ENCODE data around the gene NACAD. TPM values are rescaled to one million over a fixed set of nuclear protein-coding genes. Genes with fewer than 3 reads are reported as not detected.

Gene NACAD
- total RNA-seq, 1 experiment from 2014 or later, result 0.24 TPM

DNA sequence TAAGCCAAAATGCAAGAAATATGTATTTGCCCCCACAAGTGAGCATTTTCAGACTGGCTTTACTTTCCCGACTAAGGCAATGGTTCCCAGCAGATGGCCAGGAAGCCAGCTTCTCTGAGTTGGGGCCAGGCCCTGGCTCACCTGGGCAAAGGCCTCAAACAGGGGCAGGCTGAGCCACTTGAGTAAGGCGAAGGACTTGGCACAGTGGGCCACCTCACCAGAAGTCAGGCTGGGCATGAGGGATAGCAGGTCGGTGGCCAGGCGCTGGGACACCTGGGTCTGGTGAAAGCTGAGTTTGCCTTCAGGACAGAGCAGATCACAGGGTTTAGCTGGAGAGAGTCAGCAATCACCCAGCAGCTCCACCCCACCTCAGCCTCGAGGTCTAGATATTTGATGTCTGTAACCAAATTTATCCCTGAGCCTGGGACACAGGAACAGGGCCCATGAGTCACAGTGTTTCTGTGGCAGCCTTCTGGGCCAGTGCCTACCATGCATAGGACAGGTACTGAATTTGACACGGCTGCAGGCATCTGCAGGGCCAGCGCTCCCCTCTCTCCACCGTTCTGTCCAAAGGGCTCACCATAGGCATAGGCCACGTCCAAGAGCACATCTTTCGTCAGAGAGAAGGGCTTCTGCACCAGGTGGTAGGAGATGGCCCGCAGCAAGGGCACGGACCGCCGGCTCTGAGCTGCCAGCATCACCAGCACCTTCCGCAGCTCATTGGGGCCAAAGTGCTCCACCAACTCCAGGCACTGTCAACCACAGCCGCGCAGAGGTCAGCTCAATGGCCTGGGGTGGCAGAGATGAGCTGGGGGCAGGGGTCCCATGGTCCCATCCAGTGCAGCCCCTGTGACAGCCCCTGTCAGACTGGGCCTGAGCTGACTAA is 15.4 kb upstream of the NACAD start:
- peaks cover 86% of the 10 kb centered on the region for H4K20me1 ChIP-seq (ENCODE audit: insufficient read depth)
- peaks cover 35% of the 10 kb centered on the region for H3F3A ChIP-seq (ENCODE audit: insufficient read depth, low read depth)
- POLR2A ChIA-PET (ENCODE audit: unreplicated experiment), result no interaction called here
- H3K36me3 ChIP-seq (ENCODE audit: low read depth), result peaks cover 77% of the 10 kb centered on the region
- TF ChIP-seq, protein P1, sequence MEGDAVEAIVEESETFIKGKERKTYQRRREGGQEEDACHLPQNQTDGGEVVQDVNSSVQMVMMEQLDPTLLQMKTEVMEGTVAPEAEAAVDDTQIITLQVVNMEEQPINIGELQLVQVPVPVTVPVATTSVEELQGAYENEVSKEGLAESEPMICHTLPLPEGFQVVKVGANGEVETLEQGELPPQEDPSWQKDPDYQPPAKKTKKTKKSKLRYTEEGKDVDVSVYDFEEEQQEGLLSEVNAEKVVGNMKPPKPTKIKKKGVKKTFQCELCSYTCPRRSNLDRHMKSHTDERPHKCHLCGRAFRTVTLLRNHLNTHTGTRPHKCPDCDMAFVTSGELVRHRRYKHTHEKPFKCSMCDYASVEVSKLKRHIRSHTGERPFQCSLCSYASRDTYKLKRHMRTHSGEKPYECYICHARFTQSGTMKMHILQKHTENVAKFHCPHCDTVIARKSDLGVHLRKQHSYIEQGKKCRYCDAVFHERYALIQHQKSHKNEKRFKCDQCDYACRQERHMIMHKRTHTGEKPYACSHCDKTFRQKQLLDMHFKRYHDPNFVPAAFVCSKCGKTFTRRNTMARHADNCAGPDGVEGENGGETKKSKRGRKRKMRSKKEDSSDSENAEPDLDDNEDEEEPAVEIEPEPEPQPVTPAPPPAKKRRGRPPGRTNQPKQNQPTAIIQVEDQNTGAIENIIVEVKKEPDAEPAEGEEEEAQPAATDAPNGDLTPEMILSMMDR (conservative IDR thresholded peaks at IDR 0.05), result no peak
- TF ChIP-seq EZH2 (IDR thresholded peaks at IDR 0.05; ENCODE audit: low read depth), result no peak
- no peaks in the 10 kb centered on the region for H3K9me3 ChIP-seq (ENCODE audit: insufficient read depth, low read depth)
- H3K79me2 ChIP-seq (ENCODE audit: low read depth), result peaks cover 37% of the 10 kb centered on the region
- no peak overlapping the region for H3K4me2 ChIP-seq
- H2AFZ ChIP-seq, result no peak overlapping the region
- H3K27ac ChIP-seq, result no peak overlapping the region
- no peak overlapping the region for H3K4me3 ChIP-seq
- H3K4me1 ChIP-seq (replicated peaks; ENCODE audit: insufficient read depth), result peaks cover 5% of the 10 kb centered on the region
- intact Hi-C loops (cut with micrococcal nuclease; ENCODE audit: unreplicated experiment), result no loop called here
- H3K9me2 ChIP-seq (ENCODE audit: insufficient read depth), result no peaks in the 10 kb centered on the region
- H3K27me3 ChIP-seq (ENCODE audit: insufficient read depth, low read depth), result no peaks in the 10 kb centered on the region
- CTCF ChIA-PET, result no interaction called here
- no peak for DNase-seq
- BruUV-seq (replicated peaks), result no TSS peak

DNA sequence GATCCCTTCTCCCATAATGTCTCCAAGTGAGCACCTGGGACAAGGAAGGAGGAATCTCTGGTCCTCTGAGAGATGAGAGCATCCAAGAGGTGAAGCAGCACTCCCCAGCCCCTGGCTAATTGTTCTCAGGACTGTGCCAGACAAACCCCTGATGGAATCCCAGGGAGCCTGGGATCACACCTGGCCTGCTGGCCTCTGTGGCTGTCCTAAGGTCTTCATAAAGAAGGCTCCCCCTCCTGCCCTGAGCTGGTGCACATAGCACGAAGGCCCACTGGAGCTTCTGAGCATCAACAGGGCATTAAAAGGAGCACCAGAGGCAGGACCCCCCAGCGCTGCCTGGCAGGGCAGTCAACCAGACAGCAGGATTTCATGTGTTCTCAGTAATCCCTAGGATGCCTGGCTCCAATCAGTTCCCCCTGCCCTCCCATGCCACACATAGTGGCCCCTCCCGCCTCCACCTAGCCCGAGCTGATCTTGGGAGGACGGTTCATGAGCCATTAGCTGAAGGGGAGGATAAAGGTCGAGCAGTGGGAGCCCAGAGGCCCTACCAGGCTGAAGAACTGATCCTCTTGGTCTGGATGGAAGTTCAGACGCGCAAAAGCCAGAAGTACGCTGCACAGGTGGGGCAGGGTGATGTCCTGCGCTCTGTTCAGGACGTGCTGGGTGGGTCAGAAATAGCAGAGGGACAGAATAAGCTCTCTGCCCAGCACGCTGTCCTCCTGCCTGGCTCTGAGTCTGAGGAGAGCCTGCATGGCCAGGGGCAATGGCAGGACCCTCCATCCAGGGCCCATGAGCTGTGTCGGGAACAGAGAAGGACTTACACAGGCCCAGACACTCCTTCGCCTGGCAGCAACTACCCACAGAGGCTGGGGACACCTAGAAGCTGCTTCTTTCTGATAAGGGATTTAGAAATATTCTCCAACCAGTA is 14.3 kb upstream of the NACAD start:
- TF ChIP-seq, protein P1 (conservative IDR thresholded peaks at IDR 0.05), result no peak
- no peak for TF ChIP-seq EZH2 (IDR thresholded peaks at IDR 0.05; ENCODE audit: low read depth)
- Histone ChIP-seq H3K79me2 (ENCODE audit: low read depth) (peaks cover 25% of the 10 kb centered on the region), H3K36me3 (ENCODE audit: low read depth) (peaks cover 67% of the 10 kb centered on the region), H3K4me3 (no peak overlapping the region), H3K9me2 (ENCODE audit: insufficient read depth) (no peaks in the 10 kb centered on the region), H3F3A (ENCODE audit: insufficient read depth, low read depth) (peaks cover 40% of the 10 kb centered on the region), H3K27ac (no peak overlapping the region), H3K4me2 (no peak overlapping the region), H3K4me1 (replicated peaks; ENCODE audit: insufficient read depth) (no peaks in the 10 kb centered on the region; the same call in 1 of the 2 replicates), H2AFZ (no peak overlapping the region), H3K9me3 (ENCODE audit: insufficient read depth, low read depth) (no peaks in the 10 kb centered on the region), H3K27me3 (ENCODE audit: insufficient read depth, low read depth) (no peaks in the 10 kb centered on the region), H4K20me1 (ENCODE audit: insufficient read depth) (peaks cover 75% of the 10 kb centered on the region)
- CTCF ChIA-PET, result no interaction called here
- intact Hi-C loops (cut with micrococcal nuclease; ENCODE audit: unreplicated experiment), result no loop called here
- no TSS peak for BruUV-seq (replicated peaks)
- DNase-seq, result no peak
- POLR2A ChIA-PET (ENCODE audit: unreplicated experiment), result no interaction called here

GRCh38 chr7:45101748-45102147 is 13.0 kb upstream of the NACAD start:
- CTCF ChIA-PET, result no interaction called here
- POLR2A ChIA-PET (ENCODE audit: unreplicated experiment), result no interaction called here
- H3K27ac ChIP-seq, result no peak overlapping the region

More at GRCh38 chr7:45101748-45102147, 13.0 kb upstream of the NACAD start:
- DNase-seq, result no peak
- Histone ChIP-seq H3F3A (ENCODE audit: insufficient read depth, low read depth) (peaks cover 51% of the 10 kb centered on the region), H4K20me1 (ENCODE audit: insufficient read depth) (peaks cover 62% of the 10 kb centered on the region), H3K9me2 (ENCODE audit: insufficient read depth) (no peaks in the 10 kb centered on the region), H3K4me1 (replicated peaks; ENCODE audit: insufficient read depth) (no peaks in the 10 kb centered on the region), H2AFZ (no peak overlapping the region), H3K4me3 (no peak overlapping the region), H3K27me3 (ENCODE audit: insufficient read depth, low read depth) (no peaks in the 10 kb centered on the region), H3K4me2 (no peak overlapping the region), H3K36me3 (ENCODE audit: low read depth) (peaks cover 54% of the 10 kb centered on the region), H3K9me3 (ENCODE audit: insufficient read depth, low read depth) (no peaks in the 10 kb centered on the region), H3K79me2 (ENCODE audit: low read depth) (peaks cover 12% of the 10 kb centered on the region)
- TF ChIP-seq, protein P1 (conservative IDR thresholded peaks at IDR 0.05), result no peak
- TF ChIP-seq EZH2 (IDR thresholded peaks at IDR 0.05; ENCODE audit: low read depth), result no peak
- no TSS peak for BruUV-seq (replicated peaks)
- intact Hi-C loops (cut with micrococcal nuclease; ENCODE audit: unreplicated experiment), result no loop called here
